ENCODE measurements around the gene STAT4. TPM values are rescaled to one million over a fixed set of nuclear protein-coding genes. Genes with fewer than 3 reads are reported as not detected.

STAT4 gene
- total and polyA plus RNA-seq, 9 donors = 0.59 to 2.2 (median 1.2) TPM

GRCh38 chr2:191049728-191050639 is 100.8 kb downstream of the STAT4 start:
- Histone ChIP-seq H3K36me3 (ENCODE audit: control insufficient read depth, insufficient read depth, low read length) (no peaks in the 10 kb centered on the region), H3K27me3 (ENCODE audit: control insufficient read depth, insufficient read depth, low read length) (no peaks in the 10 kb centered on the region), H3K4me1 (ENCODE audit: control insufficient read depth, insufficient read depth, low read length) (peaks cover 4% of the 10 kb centered on the region), H3K9me3 (replicated peaks; ENCODE audit: control insufficient read depth, low read depth, low read length) (no peaks in the 10 kb centered on the region), H3K4me3 (ENCODE audit: low read length) (no peak overlapping the region), H3K27ac (ENCODE audit: low read length) (peak overlapping the region; percentile 59)
- DNase-seq = peak; percentile 90
- no CpG with 5 or more reads among the region's 4 CpGs for WGBS (ENCODE audit: insufficient coverage)

GRCh38 chr2:191048073-191048472 is 102.7 kb downstream of the STAT4 start:
- H3K36me3 ChIP-seq (ENCODE audit: control insufficient read depth, insufficient read depth, low read length) = no peaks in the 10 kb centered on the region
- H3K27me3 ChIP-seq (ENCODE audit: control insufficient read depth, insufficient read depth, low read length) = no peaks in the 10 kb centered on the region
- peaks cover 4% of the 10 kb centered on the region for H3K4me1 ChIP-seq (ENCODE audit: control insufficient read depth, insufficient read depth, low read length)
- H3K4me3 ChIP-seq (ENCODE audit: low read length) = no peak overlapping the region
- no CpG with 5 or more reads among the region's 3 CpGs for WGBS (ENCODE audit: insufficient coverage)
- no peak for DNase-seq
- H3K9me3 ChIP-seq (replicated peaks; ENCODE audit: control insufficient read depth, low read depth, low read length) = no peaks in the 10 kb centered on the region
- no peak overlapping the region for H3K27ac ChIP-seq (ENCODE audit: low read length)

GRCh38 chr2:191045141-191045540 is 105.7 kb downstream of the STAT4 start:
- Histone ChIP-seq H3K4me3 (ENCODE audit: low read length) (no peak overlapping the region), H3K36me3 (ENCODE audit: control insufficient read depth, insufficient read depth, low read length) (no peaks in the 10 kb centered on the region)
- WGBS (ENCODE audit: insufficient coverage) = no CpG with 5 or more reads among the region's 1 CpG

DNA sequence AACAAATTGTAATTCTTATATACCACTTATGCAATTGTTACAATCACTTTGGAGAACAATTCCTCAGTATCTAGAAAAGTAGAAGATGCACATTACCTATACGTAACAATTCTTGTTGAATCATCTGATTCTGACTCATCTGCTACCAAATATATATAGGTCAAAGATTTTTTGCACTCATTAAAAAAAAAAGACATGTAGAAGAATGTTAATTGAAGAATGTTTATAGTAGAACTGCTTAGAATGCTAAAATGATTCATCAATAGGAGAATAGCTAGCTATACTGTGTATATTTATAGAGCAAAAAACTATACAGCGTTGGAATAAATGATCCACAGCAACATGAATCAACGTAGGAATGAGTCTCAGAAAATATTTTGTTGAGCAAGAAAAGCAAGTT is 107.4 kb downstream of the STAT4 start:
- Histone ChIP-seq H3K27ac (ENCODE audit: low read length) (no peak overlapping the region), H3K9me3 (replicated peaks; ENCODE audit: control insufficient read depth, low read depth, low read length) (no peaks in the 10 kb centered on the region), H3K4me1 (ENCODE audit: control insufficient read depth, insufficient read depth, low read length) (no peaks in the 10 kb centered on the region), H3K4me3 (ENCODE audit: low read length) (no peak overlapping the region), H3K27me3 (ENCODE audit: control insufficient read depth, insufficient read depth, low read length) (no peaks in the 10 kb centered on the region), H3K36me3 (ENCODE audit: control insufficient read depth, insufficient read depth, low read length) (no peaks in the 10 kb centered on the region)
- no CpG with 5 or more reads among the region's 3 CpGs for WGBS (ENCODE audit: insufficient coverage)
- no peak for DNase-seq

More at GRCh38 chr2:191045141-191045540, 105.7 kb downstream of the STAT4 start:
- Histone ChIP-seq H3K9me3 (replicated peaks; ENCODE audit: control insufficient read depth, low read depth, low read length) (no peaks in the 10 kb centered on the region), H3K27ac (ENCODE audit: low read length) (no peak overlapping the region), H3K4me1 (ENCODE audit: control insufficient read depth, insufficient read depth, low read length) (no peaks in the 10 kb centered on the region), H3K27me3 (ENCODE audit: control insufficient read depth, insufficient read depth, low read length) (no peaks in the 10 kb centered on the region)
- DNase-seq = no peak

DNA sequence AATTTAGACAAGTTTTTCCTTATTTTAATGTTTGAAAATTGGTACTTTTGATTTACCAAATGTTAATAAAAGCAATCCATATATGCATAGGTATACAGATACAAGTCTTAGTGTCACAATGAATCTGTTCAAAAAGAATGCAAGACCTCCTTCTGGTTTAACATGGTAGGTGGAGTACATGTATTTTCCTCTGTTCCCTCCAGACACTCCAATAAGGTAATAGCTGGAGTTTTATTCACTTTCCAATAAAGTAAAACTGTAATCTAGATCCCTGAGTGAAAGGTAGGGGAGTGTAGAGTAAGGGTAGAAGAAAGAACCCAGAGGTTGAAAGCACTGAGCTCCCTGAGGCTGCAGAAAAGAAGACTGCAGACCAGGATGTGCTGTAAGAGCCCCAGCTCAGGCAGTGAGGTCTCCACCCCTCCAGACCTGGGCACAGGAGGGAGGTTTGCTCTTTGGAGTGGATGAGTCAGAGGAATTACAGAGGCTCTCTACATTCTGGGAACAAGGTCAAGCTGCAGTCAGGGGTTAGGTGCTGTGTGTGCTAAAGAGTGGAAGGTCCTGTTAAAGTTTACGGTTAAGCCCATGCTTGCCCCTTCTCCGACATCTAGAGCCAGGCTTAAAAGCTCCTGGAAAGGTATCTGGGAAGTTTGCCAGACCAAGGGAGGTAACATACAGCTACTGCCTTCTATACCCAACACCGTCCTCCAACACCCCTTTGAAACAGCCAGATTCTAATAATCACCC is 109.2 kb downstream of the STAT4 start:
- WGBS (ENCODE audit: insufficient coverage) = 87% methylated on average over 3 of the region's 3 CpGs
- no peaks in the 10 kb centered on the region for H3K4me1 ChIP-seq (ENCODE audit: control insufficient read depth, insufficient read depth, low read length)
- no peaks in the 10 kb centered on the region for H3K36me3 ChIP-seq (ENCODE audit: control insufficient read depth, insufficient read depth, low read length)
- H3K4me3 ChIP-seq (ENCODE audit: low read length) = no peak overlapping the region
- H3K27me3 ChIP-seq (ENCODE audit: control insufficient read depth, insufficient read depth, low read length) = no peaks in the 10 kb centered on the region
- H3K9me3 ChIP-seq (replicated peaks; ENCODE audit: control insufficient read depth, low read depth, low read length) = no peaks in the 10 kb centered on the region
- no peak for DNase-seq
- H3K27ac ChIP-seq (ENCODE audit: low read length) = no peak overlapping the region

GRCh38 chr2:191039616-191040015 is 111.2 kb downstream of the STAT4 start:
- H3K27ac ChIP-seq (ENCODE audit: low read length) = no peak overlapping the region
- H3K27me3 ChIP-seq (ENCODE audit: control insufficient read depth, insufficient read depth, low read length) = no peaks in the 10 kb centered on the region
- no peaks in the 10 kb centered on the region for H3K4me1 ChIP-seq (ENCODE audit: control insufficient read depth, insufficient read depth, low read length)
- H3K36me3 ChIP-seq (ENCODE audit: control insufficient read depth, insufficient read depth, low read length) = no peaks in the 10 kb centered on the region
- WGBS (ENCODE audit: insufficient coverage) = no CpG with 5 or more reads among the region's 1 CpG
- no peak for DNase-seq
- no peaks in the 10 kb centered on the region for H3K9me3 ChIP-seq (replicated peaks; ENCODE audit: control insufficient read depth, low read depth, low read length)
- no peak overlapping the region for H3K4me3 ChIP-seq (ENCODE audit: low read length)

- WGBS (ENCODE audit: insufficient coverage) = no CpG with 5 or more reads among the region's 2 CpGs
- Histone ChIP-seq H3K4me1 (ENCODE audit: control insufficient read depth, insufficient read depth, low read length) (no peaks in the 10 kb centered on the region), H3K27ac (ENCODE audit: low read length) (no peak overlapping the region)
Observed at GRCh38 chr2:191038741-191039140, 112.1 kb downstream of the STAT4 start.

GRCh38 chr2:191038241-191038725 is 112.5 kb downstream of the STAT4 start:
- Histone ChIP-seq H3K27ac (ENCODE audit: low read length) (no peak overlapping the region), H3K27me3 (ENCODE audit: control insufficient read depth, insufficient read depth, low read length) (no peaks in the 10 kb centered on the region), H3K36me3 (ENCODE audit: control insufficient read depth, insufficient read depth, low read length) (no peaks in the 10 kb centered on the region), H3K4me1 (ENCODE audit: control insufficient read depth, insufficient read depth, low read length) (no peaks in the 10 kb centered on the region), H3K9me3 (replicated peaks; ENCODE audit: control insufficient read depth, low read depth, low read length) (no peaks in the 10 kb centered on the region), H3K4me3 (ENCODE audit: low read length) (no peak overlapping the region)
- no peak for DNase-seq
- WGBS (ENCODE audit: insufficient coverage) = no CpG with 5 or more reads among the region's 2 CpGs

More at GRCh38 chr2:191038741-191039140, 112.1 kb downstream of the STAT4 start:
- no peaks in the 10 kb centered on the region for H3K9me3 ChIP-seq (replicated peaks; ENCODE audit: control insufficient read depth, low read depth, low read length)
- no peaks in the 10 kb centered on the region for H3K27me3 ChIP-seq (ENCODE audit: control insufficient read depth, insufficient read depth, low read length)
- H3K36me3 ChIP-seq (ENCODE audit: control insufficient read depth, insufficient read depth, low read length) = no peaks in the 10 kb centered on the region
- DNase-seq = no peak
- H3K4me3 ChIP-seq (ENCODE audit: low read length) = no peak overlapping the region

- Histone ChIP-seq H3K27me3 (ENCODE audit: control insufficient read depth, insufficient read depth, low read length) (no peaks in the 10 kb centered on the region), H3K27ac (ENCODE audit: low read length) (no peak overlapping the region), H3K4me1 (ENCODE audit: control insufficient read depth, insufficient read depth, low read length) (no peaks in the 10 kb centered on the region), H3K4me3 (ENCODE audit: low read length) (no peak overlapping the region), H3K9me3 (replicated peaks; ENCODE audit: control insufficient read depth, low read depth, low read length) (no peaks in the 10 kb centered on the region), H3K36me3 (ENCODE audit: control insufficient read depth, insufficient read depth, low read length) (no peaks in the 10 kb centered on the region)
- DNase-seq = no peak
- WGBS (ENCODE audit: insufficient coverage) = 54% methylated on average over 4 of the region's 4 CpGs
Observed at GRCh38 chr2:191037351-191037750, 113.4 kb downstream of the STAT4 start.

GRCh38 chr2:191036363-191036762 is 114.4 kb downstream of the STAT4 start:
- Histone ChIP-seq H3K27me3 (ENCODE audit: control insufficient read depth, insufficient read depth, low read length) (no peaks in the 10 kb centered on the region), H3K4me3 (ENCODE audit: low read length) (no peak overlapping the region), H3K36me3 (ENCODE audit: control insufficient read depth, insufficient read depth, low read length) (no peaks in the 10 kb centered on the region), H3K9me3 (replicated peaks; ENCODE audit: control insufficient read depth, low read depth, low read length) (no peaks in the 10 kb centered on the region), H3K4me1 (ENCODE audit: control insufficient read depth, insufficient read depth, low read length) (peaks cover 2% of the 10 kb centered on the region), H3K27ac (ENCODE audit: low read length) (no peak overlapping the region)
- DNase-seq = no peak
- 57% methylated on average over 1 of the region's 2 CpGs for WGBS (ENCODE audit: insufficient coverage)
